A673 (cell line): Measurements from ENCODE around the gene CFAP52.

ENCODE experiments used
- CTCF ChIP-seq: fragments of 300-800, 200-600 bp; sonication (generic); conservative IDR thresholded peaks from 2 replicates; pipeline ENCODE4 v1.5.1; 2017; ENCODE audit warnings: low read depth, mild to moderate bottlenecking, antibody characterized with exemption, low read length, moderate library complexity, mixed read lengths
- EZH2 ChIP-seq: fragments of 200-600 bp; sonication (generic); IDR thresholded peaks from 2 replicates; pipeline ENCODE4 v1.6.1; 2017; ENCODE audit warnings: borderline replicate concordance, low read depth, mild to moderate bottlenecking, mixed read lengths, antibody characterized with exemption, low read length; ENCODE audit not compliant: poor library complexity, severe bottlenecking

GRCh38 chr17:9598661-9599060 is 22.2 kb downstream of the CFAP52 start:
- no peak for TF ChIP-seq CTCF
- TF ChIP-seq EZH2: no peak
